Amniotic epithelial cell (primary cell): ENCODE data around the gene NUDT3.
"Not testable (repeated sequence)": the region's sequence is repeated elsewhere in the genome, so short reads cannot be mapped to it uniquely, and the experiment has no call there.

Experiments
- DNase-seq: peaks from one replicate; pipeline ENCODE4 v3.0.0-alpha.2; 2010; ENCODE audit warnings: low read depth

Gene NUDT3

DNA sequence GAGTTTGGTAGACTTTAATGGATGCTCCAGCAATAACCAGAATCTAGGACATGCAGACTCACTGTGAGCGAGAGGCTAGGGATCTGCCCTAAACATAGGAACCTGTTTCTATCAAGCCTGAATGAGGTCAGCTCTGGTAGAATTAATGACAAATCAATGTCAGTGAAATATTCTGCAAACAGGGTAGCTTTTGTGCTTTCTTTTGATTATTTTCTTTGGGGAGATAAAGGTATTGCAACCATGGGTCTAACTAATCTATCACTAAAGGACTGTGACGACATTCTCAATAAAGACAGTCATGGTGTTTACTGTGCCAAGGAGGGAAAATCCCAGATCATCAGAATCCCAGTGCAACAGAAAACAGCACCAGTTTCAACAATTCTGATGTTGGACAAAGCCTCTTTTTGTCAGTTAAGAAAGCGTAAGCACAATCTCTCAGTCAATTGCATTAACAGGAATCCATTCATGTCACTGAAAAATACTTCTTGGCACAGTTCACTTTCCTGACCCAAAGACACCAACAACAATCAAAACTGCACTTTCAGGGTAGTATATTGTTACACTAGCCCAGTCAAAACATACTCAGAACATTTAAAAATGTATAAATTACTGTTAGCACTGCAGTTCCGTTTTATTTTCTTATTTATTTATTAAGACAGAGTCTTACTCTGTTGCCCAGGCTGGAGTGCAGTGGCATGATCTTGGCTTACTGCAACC lies 106.9 kb downstream of the NUDT3 start:
- DNase-seq, result no peak

DNA sequence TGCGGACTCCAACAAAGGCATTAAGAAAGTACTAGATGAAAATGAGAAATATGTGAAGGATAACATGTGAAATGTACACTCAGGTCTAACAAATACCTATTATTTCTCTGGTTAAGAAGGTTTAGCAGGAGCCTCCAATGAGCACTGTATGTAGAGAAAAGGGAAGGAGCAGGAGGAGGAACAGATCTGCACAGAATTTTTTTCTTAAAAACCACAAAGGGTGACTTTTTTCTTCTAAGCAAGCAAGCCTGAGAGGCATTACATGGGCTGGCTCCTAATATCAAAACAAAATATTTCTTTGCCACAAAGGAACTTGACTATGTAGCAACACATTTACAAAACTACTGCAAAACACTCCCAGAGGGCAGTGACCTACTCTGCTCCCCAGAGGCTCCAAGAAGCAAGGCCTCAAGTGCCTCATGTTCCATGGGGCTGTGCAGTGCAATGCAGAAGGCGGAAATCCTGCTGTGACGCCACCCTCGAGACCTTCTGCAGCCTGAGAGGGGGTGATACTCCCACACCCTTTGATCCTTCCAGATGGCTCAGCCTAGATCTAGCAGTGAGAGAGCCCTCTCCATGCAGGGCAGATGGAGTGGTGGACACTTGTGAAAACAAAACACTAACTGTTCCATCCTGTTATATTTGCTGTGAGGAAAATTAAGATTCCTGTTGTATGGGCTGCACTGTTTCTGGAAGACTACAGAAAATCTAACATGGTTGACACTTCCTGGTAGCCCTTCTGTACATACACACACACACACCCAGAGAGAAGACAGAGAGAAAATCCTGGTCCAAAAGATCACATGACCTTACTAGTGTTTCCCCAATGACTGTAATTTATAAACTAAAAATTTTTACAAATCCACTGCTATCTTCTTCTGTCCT lies 107.7 kb downstream of the NUDT3 start:
- peak; percentile 90 for DNase-seq

DNA sequence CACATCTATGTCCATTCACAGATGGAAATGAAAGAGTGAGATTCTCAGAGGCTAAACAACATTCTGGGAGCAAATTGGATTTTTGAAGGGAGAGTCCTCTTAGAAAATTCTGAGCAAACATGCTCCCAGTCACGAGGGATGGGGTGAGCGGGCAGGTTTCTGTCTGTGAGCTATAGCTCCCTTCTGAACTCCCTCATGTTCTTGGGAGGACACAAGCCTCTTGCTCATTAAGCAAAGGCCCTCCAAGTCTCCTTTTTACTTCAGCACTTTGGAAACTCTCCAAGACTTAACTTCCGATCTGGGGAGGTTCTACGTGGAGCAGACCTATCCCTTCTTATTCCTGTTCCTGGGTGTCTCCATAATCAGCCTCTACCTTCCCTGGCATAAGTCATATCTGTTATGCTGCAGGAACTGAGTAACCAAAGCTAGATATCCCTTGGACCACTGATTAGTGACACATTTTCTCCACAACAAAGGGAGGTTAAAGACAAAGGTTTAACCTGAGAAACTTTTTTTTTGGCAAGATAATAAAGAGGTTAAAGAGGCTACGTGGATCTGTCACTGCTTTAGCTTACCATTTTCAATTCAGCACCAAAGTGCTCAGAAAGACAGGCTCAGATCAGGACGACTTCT lies 110.7 kb downstream of the NUDT3 start:
- DNase-seq, result no peak

DNA sequence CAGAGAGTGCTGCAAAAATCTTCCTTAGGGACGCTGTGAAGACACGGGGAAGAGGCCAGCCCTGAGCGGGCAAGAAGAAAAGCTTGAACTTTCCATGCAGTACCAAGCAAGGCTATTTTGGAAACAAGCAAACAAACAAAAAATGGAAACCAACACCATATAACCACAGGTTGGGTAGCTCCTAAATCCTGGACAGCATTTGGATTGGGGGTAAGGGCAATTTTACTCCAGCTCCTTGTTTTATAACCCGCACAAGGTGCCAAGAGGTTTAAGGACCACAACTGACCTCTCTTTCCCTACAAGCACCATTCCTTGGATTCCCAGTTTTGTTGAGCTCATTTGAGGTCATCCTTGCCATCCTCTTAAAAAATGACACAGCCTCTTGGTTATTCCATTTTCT lies 112.3 kb downstream of the NUDT3 start:
- DNase-seq, result no peak

DNA sequence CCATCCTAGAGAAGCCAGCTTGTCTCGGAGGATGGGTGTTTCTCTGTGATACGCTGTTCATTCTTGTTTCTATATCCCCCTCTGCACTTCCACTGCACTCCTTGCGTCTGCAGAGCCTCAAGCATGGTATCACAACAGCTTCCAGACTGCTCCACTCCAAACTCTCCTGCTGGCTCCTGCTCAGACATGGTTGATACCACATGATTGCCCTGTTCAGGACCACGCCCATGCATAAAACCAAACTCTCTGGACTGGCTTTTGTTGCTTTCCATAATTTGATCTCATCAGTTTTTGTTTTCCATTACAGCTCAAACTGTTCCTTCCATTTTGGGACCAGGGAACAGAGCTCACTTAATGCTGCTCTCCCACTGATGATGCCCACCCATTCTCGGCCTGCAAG lies 113.6 kb downstream of the NUDT3 start:
- no peak for DNase-seq

DNA sequence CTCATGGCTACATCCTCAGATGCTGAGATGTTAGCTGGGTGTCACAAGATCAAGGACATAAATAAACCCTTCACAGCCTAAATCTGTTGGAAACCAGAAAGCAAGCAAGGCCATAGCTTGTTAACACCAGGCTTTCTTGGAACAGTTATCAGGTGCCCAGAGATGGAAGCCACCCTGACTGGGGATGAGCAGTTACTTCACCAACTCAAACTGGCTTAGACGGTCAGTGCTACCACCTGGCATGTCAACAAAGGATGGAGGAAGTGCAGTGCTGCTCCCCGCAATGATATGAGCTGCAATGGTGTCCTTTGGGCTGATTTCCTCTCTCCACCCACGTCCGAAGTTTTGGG lies 114.7 kb downstream of the NUDT3 start:
- DNase-seq, result no peak

DNA sequence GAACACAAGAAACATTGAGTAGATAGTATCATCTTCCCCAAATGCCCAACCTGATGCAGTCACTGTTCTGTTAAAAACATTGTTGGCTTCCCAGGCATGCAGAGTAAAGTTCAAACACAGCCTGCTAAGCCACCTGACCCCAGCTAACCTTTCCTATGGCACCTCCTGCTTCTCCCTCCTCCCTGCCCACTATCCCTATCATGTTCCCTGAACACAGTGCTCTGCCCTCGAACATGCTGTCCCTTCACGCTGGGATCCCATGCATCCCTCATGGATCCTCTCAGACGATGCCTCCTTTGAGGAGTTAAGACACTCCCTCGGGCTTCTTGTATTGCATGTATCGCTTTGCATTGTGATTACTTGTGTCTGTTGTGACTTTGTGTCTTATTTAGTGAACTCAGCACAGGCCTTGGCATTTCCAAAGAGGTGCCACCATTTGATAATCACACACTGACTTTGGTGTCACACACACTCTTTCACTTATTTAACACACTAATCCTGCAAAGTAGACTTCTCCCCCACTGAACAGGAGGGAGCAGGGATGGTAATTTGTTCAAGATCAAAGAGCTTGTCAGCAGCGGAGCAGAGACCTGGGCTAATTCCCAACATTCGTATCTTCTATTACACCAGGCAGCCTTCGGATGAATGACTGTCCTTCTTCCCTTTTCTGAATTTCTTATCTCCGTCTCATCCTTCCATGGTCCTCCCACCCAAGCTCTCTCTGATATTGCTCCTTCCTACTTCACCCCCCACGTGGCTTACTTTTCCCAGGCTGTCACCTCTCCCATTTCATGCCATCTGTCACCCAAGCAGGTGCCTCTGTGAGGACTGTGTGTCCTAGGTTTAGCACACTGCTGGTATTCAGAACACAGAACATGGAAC lies 115.3 kb downstream of the NUDT3 start:
- DNase-seq, result no peak

DNA sequence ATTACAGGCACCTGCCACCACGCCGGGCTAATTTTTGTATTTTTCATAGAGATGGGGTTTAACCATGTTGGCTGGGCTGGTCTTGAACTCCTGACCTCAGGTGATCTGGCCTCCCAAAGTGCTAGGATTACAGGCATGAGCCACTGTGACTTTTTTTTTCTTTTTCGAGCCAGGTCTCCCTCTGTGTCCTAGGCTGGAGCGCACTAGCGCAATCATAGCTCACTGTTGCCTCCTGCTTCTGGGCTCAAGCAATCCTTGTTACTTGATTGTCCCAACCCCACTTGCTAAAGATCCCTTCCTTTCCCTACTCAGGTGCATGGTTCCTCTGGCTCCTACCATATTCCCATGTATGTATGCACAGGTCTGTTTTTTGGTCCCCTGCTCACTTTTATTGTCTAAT lies 116.3 kb downstream of the NUDT3 start:
- no peak for DNase-seq

DNA sequence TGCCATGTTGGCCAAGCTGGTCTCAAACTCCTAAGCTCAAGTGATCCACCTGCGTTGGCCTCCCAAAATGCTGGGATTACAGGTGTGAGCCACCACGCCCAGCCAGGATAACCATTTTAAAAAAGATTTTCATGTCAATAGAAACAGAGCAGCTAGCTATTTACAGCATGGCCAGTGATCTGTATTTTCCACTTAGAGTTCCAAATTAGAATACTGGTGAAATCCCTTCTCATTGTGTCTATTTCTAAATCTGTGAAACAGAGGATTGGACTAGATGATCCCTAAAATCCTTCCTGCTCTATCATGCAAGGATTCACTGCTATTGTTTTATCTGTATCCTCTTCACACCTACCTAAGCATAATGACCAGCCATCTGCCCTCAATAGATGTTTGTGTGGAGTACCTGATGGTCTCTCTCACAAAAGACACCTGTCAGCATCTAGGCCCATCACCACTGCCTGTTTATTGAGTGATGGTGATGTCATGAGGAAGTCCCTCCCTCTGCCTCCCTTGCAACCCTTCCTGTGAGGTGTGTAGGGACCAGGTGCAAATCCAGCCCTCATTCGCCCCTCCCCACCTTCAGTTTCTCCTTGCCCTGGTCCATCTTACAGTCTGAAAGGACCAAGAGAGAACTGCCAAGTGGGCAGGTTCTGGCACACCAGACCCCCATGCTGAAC lies 117.2 kb downstream of the NUDT3 start:
- no peak for DNase-seq

DNA sequence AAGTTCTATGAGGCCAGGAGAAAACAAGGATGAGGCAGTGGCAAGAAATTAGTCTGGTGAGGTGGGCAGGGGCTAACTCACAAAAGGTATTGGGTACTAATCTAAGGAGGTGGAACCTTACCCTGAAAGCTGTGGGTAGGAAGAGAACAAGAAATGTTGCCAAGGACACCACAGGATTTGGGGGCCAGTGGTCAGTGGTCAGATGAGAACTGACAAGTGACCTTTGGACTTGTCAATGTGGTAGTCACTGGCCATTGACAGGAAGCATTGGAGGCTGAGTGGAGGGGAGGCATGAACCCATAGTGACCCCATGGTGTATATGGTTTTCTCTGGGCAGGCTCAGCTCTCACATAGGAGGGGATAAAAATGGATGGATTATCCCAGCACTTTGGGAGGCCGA lies 118.3 kb downstream of the NUDT3 start:
- DNase-seq, result no peak

DNA sequence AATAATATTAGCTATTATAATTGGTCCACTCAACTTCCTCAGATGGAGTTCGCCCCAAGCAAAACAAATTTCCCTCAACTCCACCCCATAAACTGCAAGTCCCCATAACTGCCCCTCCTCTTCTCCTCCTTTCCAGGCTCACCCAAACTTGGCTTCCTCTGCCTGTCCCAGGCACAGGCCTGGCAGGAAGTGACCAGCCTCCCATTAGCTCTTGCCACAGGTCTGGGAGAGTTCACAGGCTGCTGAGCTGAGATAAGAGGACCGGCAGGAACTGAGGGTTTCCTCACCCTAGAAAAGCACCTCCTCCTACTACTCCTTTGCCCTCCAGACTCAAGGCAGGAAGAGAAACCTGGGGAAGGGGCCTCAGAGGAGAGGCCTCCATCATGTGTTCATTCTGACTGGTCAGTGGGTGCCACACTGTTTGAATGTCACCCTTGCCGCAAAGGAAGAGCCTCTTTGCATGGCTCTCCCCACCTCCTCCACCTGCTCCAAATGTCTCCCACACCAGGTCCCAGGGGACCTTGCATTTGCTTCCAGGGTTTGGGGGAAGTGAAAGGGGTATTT lies 119.1 kb downstream of the NUDT3 start:
- peak; percentile 85 for DNase-seq

DNA sequence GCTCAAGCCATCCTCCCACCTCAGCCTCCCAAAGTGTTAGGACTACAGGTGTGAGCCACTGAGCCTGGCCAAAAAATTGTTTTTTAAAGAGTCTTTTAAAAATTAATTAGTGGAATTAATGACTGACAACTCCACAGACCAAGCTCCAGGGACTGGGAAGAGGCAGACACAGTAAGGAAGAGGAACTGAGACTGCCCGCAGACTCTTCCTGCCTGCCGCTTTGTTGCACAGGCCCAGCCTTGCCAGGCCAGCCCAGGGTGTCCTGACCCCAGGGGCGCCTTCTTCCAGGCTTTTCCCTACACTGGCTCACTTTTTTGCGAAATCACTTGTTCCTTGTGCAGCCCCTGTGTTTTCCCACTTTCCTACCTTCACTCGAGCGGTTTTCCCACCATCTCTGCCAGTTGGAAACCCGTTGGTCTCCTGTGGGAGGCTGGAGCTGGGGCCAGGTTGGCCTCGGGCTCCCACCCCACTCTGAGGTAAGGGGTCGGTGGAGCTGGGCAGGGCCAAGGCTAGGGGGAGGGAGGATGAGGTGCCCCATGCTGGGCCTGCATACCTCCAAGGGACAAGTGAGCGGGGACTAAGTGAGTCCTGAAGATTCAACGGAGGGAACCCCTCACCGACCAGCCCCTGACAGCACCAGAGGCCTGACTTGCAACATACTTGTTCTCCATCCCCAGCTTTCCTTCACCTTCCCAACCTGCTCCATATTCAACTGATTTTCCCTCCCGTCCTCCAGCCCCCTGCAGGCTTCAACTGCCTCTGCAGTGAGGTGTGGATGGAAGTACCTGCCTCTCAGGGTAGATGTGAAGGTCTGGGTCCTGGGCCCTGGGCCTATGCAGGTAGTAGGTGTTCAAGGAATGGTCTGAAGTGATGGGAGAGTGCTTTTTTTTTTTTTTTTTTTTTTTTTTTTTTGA lies 120.2 kb downstream of the NUDT3 start:
- no peak for DNase-seq

DNA sequence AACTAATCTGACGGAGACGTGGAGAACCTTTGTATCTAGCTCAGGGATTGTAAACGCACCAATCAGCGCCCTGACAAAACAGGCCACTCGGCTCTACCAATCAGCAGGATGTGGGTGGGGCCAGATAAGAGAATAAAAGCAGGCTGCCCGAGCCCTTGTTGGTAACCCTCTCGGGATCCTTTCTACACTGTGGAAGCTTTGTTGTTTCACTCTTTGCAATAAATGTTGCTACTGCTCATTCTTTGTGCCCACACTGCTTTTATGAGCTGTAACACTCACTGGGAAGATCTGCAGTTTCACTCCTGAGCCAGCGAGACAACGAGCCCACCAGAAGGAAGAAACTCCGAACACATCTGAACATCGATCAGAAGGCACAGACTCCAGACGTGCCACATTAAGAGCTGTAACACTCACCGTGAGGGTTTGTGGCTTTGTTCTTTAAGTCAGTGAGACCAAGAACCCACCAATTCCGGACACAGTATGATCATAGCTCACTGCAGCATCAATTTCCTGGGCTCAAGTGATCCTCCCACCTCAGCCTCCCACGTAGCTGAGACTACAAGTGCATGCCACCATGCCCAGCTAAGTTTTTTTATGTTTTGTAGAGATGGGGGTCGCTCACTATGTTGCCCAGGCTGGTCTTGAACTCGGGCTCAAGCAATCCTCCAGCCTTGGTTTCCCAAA lies 122.7 kb downstream of the NUDT3 start:
- not testable (repeated sequence) for DNase-seq

DNA sequence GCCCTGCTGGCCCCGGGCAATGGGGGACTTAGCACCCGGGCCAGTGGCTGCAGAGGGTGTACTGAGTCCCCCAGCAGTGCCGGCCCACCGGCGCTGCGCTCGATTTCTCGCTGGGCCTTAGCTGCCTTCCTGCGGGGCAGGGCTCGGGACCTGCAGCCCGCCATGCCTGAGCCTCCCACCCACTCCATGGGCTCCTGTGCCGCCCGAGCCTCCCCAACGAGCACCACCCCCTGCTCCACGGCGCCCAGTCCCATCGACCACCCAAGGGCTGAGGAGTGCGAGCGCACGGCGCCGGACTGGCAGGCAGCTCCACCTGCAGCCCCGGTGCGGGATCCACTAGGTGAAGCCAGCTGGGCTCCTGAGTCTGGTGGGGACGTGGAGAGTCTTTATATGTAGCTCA lies 123.3 kb downstream of the NUDT3 start:
- DNase-seq, result not testable (repeated sequence)

DNA sequence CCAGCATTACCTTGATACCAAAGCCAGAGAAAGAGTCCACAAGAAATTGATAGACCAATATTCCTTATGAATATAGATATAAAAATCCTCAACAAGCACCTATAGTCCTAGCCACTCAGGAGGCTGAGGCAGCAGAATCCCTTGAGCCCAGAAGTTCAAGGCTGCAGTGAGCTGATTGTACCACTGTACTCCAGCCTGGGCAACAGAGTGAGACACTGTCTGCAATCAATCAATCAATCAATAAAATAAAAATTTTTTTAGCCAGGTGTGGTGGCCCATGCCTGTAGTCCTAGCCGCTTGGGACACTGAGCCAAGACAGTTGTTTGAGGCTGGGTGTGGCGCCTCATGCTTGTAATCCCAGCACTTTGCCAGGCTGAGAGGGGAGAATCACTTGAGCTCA lies 124.7 kb downstream of the NUDT3 start:
- DNase-seq, result no peak

DNA sequence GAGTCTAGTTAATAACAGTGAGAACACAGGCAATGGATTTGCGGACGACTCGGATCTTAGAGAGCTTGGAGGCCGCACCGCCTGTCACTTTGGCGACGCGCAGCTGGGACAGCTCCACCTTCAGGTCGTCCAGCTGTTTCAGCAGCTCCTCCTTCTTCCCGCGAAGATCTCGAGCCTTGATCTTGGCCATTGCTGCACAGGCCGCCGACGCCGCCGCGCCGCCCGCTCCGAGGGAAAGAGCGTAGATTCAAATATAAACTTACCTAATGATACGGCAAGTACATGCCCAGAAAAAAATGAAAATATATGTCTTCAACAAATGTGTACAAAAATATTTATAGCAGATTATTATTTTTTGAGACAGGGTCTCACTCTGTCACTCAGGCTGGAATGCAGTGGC lies 129.0 kb downstream of the NUDT3 start:
- DNase-seq, result not testable (repeated sequence)

DNA sequence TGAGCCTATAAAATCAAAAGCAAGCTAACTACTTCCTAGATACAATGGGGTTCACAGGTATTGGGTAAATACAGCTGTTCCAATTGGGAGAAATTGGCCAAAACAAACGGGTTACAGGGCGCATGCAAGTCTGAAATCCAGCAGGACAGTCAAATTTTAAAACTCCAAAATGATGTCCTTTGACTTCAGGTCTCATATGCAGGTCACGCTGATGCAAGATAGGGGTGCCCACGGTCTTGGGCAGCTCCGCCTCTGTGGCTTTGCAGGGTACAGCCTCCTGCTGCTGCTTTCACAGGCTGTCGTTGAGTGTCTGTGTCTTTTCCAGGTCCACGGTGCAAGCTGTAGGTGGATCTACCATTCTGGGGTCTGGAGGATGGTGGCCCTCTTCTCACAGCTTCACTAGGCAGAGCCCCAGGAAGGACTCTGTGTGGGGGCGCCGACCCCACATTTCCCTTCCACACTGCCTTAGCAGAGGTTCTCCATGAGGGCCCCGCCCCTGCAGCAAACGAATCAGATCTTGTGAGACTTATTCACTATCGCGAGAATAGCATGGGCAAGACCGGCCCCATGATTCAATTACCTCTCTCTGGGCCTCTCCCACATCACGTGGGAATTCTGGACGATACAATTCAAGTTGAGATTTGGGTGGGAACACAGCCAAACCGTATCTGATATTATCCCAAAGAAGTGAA lies 131.7 kb downstream of the NUDT3 start:
- no peak for DNase-seq

DNA sequence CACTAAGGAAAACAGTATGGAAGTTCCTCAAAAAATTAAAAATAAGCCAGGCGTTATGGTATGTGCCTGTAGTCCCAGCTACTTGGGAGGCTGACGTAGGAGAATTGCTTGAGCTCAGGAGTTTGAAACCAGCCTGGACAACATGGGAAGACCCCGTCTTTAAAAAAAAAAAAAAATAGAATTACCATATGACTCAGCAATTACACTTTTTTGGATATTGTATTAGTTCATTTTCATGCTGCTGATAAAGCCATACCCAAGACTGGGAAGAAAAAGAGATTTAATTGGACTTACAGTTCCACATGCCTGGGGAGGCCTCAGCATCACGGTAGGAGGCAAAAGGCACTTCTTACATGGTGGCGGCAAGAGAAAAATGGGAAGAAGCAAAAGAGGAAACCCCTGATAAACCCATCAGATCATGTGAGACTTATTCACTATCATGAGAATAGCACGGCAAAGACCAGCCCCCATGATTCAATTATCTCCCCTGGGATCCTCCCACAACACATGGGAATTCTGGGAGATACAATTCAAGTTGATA lies 132.9 kb downstream of the NUDT3 start:
- DNase-seq, result no peak

DNA sequence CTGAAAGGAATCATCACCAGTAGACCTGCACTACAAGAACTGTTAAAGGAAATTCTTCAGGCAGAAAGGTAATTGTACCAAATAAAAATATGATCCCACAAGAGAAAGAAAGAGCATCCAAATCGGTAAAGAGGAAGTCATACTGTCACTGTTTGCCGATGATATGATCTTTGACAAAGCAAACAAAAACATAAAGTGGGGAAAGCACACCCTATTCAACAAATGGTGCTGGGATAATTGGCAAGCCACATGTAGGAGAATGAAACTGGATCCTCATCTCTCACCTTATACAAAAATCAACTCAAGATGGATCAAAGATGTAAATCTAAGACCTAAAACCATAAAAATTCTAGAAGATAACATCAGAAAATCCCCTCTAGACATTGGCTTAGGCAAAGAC lies 140.1 kb downstream of the NUDT3 start:
- not testable (repeated sequence) for DNase-seq
